HPDE6-E6E7 (cell line): ENCODE data around the gene USP32.

Source experiments
- DNase-seq: peaks from one replicate; pipeline ENCODE4 v3.0.0; 2011; ENCODE audit warnings: missing footprints; ENCODE audit errors: extremely low spot score

Gene USP32

GRCh38 chr17:60155427-60155814 is 236.5 kb downstream of the USP32 start:
- DNase-seq: no peak

GRCh38 chr17:60154616-60155426 is 237.1 kb downstream of the USP32 start:
- DNase-seq: no peak

GRCh38 chr17:60153606-60154390 is 238.1 kb downstream of the USP32 start:
- DNase-seq: no peak

- no peak for DNase-seq
Observed at GRCh38 chr17:60151355-60151754, 240.6 kb downstream of the USP32 start.

- no peak for DNase-seq
Observed at GRCh38 chr17:60149691-60150582, 242.0 kb downstream of the USP32 start, which contains the start of gene CA4. Gene CA4, plus strand, starts transcription at chr17:60149973. Its CDS starts 62 bp downstream, at chr17:60150035.

- DNase-seq: no peak
Observed at GRCh38 chr17:60148373-60148772, 243.6 kb downstream of the USP32 start.

GRCh38 chr17:60147553-60148223 is 244.2 kb downstream of the USP32 start:
- no peak for DNase-seq

- no peak for DNase-seq
Observed at GRCh38 chr17:60146206-60146605, 245.7 kb downstream of the USP32 start.

GRCh38 chr17:60145006-60145935 is 246.7 kb downstream of the USP32 start:
- no peak for DNase-seq

GRCh38 chr17:60142872-60143499 is 248.9 kb downstream of the USP32 start:
- peak; percentile 52 for DNase-seq

- no peak for DNase-seq
Observed at GRCh38 chr17:60141111-60142018, 250.6 kb downstream of the USP32 start.

GRCh38 chr17:60139438-60140285 is 252.3 kb downstream of the USP32 start:
- no peak for DNase-seq

GRCh38 chr17:60138769-60139437 is 253.0 kb downstream of the USP32 start:
- no peak for DNase-seq

GRCh38 chr17:60137731-60138130 is 254.2 kb downstream of the USP32 start:
- DNase-seq: no peak

- no peak for DNase-seq
Observed at GRCh38 chr17:60135951-60136666, 255.8 kb downstream of the USP32 start.

GRCh38 chr17:60135151-60135950 is 256.6 kb downstream of the USP32 start:
- peak; percentile 95 for DNase-seq
